GM19455 (cell line): ENCODE results near the gene ULK4.
"Not testable (repeated sequence)": the region's sequence is repeated elsewhere in the genome, so short reads cannot be mapped to it uniquely, and the experiment has no call there.

ENCODE experiments used
- ATAC-seq: cut with Tn5 transposase; IDR thresholded peaks from one replicate; pipeline ENCODE4 v1.9.1; 2021; ENCODE audit not compliant: unreplicated experiment

Gene ULK4

DNA sequence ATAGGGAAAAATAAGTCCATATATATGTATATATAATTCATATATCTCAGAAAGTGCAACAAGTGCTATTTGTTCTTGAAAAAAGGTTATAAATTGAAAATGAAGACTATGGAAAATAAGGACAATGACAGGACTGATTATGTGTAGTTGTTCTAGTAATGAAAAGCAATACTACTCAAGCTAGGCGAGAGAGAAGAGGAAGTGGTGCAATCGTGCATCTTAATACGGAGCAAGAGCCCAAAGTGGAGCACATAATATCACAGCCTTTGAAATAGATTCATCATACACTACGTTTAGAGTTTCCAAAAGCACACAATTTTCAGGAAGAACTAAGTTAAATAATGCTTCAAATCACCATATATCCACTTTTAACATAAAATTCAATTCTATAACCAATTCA lies 87.9 kb downstream of the ULK4 start:
- ATAC-seq, result no peak

DNA sequence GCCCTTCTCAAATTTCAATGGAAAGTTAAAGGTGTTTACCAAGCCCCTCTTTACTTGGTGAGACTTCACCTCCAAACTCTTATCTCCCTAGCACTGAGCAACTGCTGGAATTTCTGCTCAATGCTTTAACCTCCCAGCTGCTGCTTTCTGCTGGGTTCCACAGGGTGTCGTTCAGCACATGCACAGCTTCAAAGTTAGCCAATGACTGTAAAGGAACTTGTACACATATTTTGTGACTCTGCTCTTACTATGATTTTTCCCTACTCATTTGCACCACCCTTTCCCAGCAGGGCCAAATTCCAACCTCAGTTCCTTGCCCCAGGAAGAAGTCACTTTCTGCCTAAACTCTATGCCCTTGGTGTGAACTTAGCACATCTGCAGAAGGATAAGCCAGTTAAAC lies 89.7 kb downstream of the ULK4 start:
- ATAC-seq, result no peak

GRCh38 chr3:41867533-41867932 lies 94.4 kb downstream of the ULK4 start:
- no peak for ATAC-seq

- ATAC-seq, result no peak
Measured at GRCh38 chr3:41866298-41866697, 95.6 kb downstream of the ULK4 start.

DNA sequence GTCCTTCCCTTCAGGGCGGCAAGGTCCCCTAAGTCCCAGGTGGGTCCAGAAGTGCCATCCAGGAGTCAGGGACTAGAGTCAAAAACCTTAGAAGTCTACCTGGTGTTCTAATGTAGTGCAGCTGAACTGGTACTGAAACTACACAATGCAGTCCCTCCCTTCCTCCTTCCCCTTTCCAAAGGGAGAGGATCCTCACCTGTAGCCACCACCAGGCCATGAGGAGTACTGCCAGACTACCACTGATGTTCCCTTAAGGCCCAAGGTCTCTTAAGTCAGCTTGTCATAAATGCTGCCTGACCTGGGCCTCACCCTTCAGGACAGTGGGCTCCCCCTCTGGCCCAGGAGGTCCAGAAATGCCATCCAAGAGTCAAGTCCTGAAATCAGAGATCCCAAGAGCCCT lies 98.9 kb downstream of the ULK4 start:
- ATAC-seq, result no peak

DNA sequence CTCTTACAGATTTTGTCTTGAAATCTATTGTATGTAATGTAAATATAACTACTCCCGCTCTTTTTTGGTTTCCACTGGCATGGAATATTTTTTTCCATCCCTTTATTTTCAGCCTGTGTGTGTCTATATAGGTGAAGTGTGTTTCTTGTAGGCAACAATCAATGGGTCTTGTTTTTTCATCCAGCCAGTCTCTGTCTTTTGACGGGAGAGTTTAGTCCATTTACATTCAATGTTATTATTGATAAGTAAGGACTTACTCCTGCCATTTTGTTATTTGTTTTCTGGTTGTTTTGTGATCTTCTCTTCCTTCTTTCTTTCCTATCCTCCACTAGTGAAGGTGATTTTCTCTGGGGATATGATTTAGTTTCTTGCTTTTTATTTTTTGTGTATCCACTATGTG lies 101.4 kb downstream of the ULK4 start:
- not testable (repeated sequence) for ATAC-seq

DNA sequence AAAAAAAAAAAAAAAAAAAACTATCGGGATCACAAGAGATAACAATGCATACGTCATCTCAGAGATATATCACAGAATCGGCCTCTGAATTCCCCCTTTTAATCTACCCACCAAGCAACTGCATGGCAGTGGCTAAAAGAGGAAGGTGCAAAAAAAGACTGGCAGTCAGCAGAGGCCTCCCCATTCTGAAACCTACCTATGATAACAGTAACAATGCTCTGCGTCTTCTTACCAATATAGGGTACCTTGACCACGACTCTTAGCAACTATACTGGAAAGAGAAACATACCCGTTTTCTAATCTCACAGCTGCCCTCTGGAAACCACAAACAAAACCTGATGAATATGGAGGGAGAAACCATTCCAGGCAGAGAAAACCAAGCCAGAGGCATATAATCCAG lies 106.9 kb downstream of the ULK4 start:
- ATAC-seq, result no peak

GRCh38 chr3:41853540-41854196 lies 108.2 kb downstream of the ULK4 start:
- no peak for ATAC-seq

- no peak for ATAC-seq
Measured at GRCh38 chr3:41848753-41849574, 112.9 kb downstream of the ULK4 start.

DNA sequence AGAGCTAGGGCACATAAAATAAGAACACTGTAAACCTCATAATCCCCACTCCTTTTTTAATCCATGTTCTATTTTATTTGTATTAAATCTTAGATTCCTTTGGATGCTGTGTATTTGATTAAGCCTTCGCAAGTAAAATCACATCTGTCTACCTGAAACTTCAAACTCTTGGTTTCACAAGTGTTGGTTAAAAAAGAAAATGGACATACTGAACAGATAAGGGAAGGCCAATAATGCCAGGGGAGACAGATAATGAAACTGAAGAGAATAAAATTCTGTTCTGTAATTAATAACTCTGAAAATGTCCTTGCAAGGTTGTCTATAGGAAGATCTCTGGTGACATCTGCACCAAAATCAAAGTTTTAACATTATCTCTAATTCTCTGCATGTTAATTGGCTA lies 114.2 kb downstream of the ULK4 start:
- ATAC-seq, result no peak

DNA sequence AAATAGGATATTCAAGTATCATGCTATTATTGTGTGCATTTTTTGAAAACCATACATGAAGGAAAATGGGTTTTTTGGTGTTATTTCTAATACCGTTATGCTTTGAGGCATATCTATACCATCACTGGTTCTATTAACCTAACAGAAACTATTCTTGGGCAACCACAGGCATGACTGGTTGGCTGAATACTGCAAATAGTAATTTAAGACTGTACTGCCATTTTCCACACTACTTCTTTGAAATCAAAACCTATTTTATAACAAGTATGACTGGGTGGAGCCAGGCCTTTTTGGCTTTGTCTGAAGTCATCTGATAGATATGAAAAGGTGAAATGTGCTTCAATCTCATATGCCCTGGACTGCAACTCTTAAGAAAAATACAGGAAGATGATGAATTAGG lies 115.1 kb downstream of the ULK4 start:
- ATAC-seq, result no peak

GRCh38 chr3:41845826-41846225 lies 116.1 kb downstream of the ULK4 start:
- ATAC-seq, result no peak

DNA sequence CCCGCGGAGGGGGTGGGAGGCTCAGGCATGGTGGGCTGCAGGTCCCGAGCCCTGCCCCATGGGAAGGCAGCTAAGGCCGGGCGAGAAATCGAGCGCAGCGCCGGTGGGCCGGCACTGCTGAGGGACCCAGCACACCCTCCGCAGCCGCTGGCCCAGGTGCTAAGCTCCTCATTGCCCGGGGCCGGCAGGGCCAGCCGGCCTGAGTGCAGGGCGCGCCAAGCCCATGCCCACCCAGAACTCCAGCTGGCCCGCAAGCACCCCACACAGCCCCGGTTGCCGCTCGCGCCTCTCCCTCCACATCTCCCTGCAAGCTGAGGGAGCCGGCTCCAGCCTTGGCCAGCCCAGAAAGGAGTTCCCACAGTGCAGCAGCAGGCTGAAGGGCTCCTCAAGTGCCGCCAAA lies 117.6 kb downstream of the ULK4 start:
- ATAC-seq, result not testable (repeated sequence)

DNA sequence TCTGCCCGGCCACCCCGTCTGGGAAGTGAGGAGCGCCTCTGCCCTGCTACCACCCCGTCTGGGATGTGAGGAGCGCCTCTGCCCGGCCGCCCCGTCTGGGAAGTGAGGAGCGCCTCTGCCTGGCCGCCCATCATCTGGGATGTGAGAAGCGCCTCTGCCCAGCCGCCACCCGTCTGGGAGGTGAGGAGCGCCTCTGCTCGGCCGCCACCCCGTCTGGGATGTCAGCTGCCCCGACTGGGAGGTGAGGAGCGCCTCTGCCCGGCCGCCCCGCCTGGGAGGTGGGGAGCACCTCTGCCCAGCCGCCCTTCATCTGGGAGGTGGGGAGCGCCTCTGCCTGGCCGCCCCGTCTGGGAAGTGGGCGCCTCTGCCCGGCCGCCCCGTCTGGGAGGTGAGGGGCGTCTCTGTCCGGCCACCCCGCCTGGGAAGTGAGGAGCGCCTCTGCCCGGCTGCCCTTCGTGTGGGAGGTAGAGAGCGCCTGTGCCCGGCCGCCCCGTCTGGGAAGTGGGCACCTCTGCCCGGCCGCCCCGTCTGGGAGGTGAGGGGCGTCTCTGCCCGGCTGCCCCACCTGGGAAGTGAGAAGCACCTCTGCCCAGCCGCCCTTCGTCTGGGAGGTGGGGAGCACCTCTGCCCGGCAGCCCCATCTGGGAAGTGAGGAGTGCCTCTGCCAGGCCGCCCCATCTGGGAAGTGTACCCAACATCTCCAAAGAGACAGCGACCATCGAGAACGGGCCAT lies 120.8 kb downstream of the ULK4 start:
- not testable (repeated sequence) for ATAC-seq

DNA sequence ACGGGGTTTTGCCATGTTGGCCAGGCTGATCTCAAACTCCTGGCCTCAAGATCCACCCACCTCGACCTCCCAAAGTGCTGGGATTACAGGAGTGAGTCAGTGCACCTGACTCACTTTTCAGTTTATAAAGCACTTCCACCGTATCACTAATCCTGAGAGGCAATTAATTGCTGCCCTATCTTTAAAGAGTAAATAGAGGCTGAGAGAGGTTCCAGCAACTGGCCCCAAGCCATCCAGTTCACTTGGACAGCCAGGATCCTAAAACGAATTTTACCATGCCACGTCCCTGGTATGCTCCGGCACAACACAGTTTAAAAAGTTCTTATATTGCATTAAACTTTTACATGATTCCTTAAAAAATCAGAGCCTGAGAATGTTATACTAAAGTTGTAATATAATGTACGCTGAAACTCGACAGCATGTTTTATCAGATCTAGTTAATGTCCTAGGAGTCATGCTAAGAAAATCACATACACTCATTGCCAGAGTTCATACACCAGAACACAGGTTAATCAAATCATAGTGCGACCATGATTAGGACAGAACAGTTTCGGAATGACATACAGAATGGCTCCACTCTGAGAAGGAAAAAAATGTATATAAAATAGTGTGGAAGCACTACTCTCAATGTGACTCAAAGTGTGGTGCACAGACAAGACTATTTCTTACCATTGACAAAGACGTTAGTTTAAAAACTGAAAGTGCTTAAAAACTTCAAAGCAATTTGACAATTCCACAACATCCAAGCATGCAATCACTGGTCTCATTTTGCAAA lies 125.4 kb downstream of the ULK4 start:
- ATAC-seq, result no peak

DNA sequence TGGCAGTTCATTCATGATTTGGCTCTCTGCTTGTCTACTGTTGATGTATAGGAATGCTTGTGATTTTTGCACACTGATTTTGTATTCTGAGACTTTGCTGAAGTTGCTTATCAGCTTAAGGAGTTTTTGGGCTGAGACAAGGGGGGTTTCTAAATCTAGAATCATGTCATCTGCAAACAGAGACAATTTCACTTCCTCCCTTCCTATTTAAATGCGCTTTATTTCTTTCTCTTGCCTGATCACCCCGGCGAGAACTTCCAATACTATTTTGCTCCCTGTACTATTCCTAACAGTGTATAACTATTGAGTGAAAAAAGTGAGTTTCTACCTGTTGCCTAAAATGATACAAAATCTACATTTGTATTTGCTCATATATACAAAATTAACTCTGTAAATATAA lies 128.3 kb downstream of the ULK4 start:
- no peak for ATAC-seq

DNA sequence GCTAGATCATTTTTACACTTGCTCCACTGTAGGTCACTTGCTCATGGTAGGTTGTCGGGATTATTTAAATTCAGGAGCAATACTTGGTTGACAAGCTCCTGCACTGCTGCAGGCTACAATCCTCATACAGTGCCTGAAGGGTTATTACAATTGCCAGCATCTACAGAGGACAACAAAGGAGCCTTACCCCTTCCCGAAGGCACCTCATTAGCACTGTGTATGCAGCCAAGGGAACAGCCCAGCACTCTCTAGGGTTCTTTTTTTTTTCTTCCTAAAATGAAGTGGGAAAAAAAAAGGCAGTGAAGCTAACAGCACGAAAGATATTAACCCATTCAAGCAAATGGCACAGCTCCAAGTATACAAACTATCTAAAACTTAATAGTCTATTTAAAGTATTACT lies 142.7 kb downstream of the ULK4 start:
- ATAC-seq, result no peak

DNA sequence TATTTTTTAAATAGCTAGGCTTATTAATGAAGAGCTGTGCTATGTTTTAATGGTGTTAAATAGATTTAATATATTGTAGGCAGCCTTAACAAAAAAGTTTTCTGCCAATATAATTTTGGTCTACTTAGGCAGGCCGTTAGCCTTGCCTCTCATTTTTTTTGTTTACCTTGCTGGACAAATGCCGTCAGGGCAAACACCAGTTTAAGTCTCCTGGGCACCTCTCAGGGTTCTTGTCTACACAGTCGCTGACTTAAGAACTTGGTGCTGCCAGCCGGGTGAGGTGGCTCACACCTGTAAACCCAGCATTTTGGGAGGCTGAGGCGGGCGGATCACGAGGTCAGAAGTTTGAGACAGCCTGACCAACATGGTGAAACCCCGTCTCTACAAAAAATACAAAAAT lies 153.3 kb downstream of the ULK4 start:
- ATAC-seq, result no peak

- ATAC-seq, result no peak
Measured at GRCh38 chr3:41808152-41808551, 153.8 kb downstream of the ULK4 start.

DNA sequence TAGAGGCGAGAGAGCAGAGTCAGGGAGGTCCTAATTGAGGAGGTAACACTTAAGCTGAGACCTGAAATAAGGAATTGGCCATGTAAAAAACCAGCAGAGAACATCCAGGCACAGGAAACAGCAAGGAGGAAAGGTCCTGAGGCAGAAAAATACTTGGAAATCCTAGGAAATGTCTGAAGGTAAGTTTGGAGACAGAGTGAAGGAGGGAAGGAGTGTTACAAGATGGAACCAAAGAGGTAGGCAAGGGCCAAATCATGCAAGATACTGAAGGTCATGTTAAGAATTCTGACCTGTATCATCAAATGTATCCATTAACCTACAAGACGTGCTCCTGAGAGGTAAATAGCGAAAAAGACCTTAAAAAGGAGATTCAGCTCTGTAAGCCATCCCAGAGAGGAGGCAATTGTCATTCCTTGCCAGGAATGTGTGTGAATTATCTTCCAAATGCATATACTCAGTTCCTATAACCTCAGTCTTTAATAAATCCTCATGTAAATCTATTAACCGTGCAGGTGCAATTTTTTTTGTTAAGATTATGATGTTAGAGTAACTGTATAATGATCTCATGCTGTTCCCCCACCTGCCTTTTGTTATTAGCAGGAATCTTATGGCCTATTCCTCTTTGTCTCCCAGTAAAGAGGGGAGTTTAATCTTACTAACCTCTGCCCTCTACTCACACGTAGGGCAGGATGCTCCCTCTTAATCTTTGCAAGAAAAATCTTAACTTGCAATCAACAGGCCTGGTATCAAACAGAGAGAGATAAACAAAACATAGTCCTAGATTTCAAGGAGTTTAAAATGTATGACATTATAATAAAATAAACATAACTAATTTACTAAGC lies 166.9 kb downstream of the ULK4 start:
- ATAC-seq, result no peak
